HCT116 (cell line): ENCODE results near the gene TAF3. TPM values are rescaled to one million over a fixed set of nuclear protein-coding genes. Genes with fewer than 3 reads are reported as not detected.
A peak's percentile ranks its signal among the peaks of the same experiment; 100 is the strongest.

Source experiments
- ATAC-seq: fragments of 200-7000 bp; cut with Tn5 transposase; 2 replicates; pipeline ENCODE4 v1.9.1; 2020; ENCODE audit warnings: mild to moderate bottlenecking, moderate library complexity
- BruUV-seq: library from RNA; stranded (reverse); fragments of 400-500 nt; replicated peaks from 2 replicates; lab custom pipeline; 2021; lab: Mats Ljungman, UMichigan
- CTCF ChIA-PET: fragments of 300-600 bp; sonication (Branson Sonifier 250); formaldehyde crosslinking; loops from one replicate; lab custom pipeline; 2021; ENCODE audit warnings: antibody characterized with exemption; lab: Charles Lee
- POLR2A ChIA-PET: fragments of 300-600, 350-600 bp; sonication (Branson Sonifier 250); formaldehyde crosslinking; loops from one replicate; lab custom pipeline; 2021; ENCODE audit warnings: antibody characterized with exemption; lab: Charles Lee
- RAD21 ChIA-PET, 2 experiments: fragments of 300-600 bp; sonication (Branson Sonifier 250); formaldehyde crosslinking; loops; one replicate each; lab custom pipeline; 2023; ENCODE audit warnings: low total read pairs in 2 of 2; ENCODE audit not compliant: uncharacterized antibody in 2 of 2, unreplicated experiment in 2 of 2, low non-redundant PET in 1 of 2; lab: Charles Lee
- DNase-seq: peaks from one replicate; pipeline ENCODE4 v3.0.0-alpha.2; 2010; ENCODE audit warnings: low read depth, low spot score
- H2AFZ ChIP-seq: fragments of 200-600 bp; shearing (Covaris generic), sonication (generic); 2 replicates; pipeline ENCODE4 v1.6.1; 2017; ENCODE audit warnings: low read depth, mixed run types, mixed read lengths, antibody characterized with exemption, low read length; ENCODE audit not compliant: poor library complexity, severe bottlenecking
- H3K27ac ChIP-seq: 2 replicates; pipeline ENCODE4 v1.5.1; 2012; ENCODE audit warnings: low read depth, low read length
- H3K27me3 ChIP-seq: fragments of 200-600 bp; sonication (generic); 2 replicates; pipeline ENCODE4 v1.6.1; 2016; ENCODE audit warnings: mixed run types, low read length, mixed read lengths; ENCODE audit not compliant: insufficient read depth
- H3K36me3 ChIP-seq, 2 experiments: fragments of 200-500 bp in 1 of 2; fragments of 200-600 bp in 1 of 2; sonication (Bioruptor generic) in 1 of 2; sonication (generic) in 1 of 2; 2 replicates each; pipeline versions ENCODE4 v1.5.1 to v1.6.1; 2014 to 2016; ENCODE audit warnings: low read length in 2 of 2, inconsistent platforms in 1 of 2, mixed read lengths in 1 of 2, mixed run types in 1 of 2; ENCODE audit not compliant: insufficient read depth in 2 of 2, control insufficient read depth in 1 of 2
- H3K4me1 ChIP-seq, 2 experiments: fragments of 200-600 bp in 1 of 2; sonication (generic) in 1 of 2; 2 replicates each; pipeline versions ENCODE4 v1.5.1 to v1.6.1; 2012 to 2017; ENCODE audit warnings: low read length in 2 of 2, inconsistent platforms in 1 of 2, mild to moderate bottlenecking in 1 of 2, mixed read lengths in 1 of 2, mixed run types in 1 of 2, moderate library complexity in 1 of 2; ENCODE audit not compliant: insufficient read depth in 2 of 2, control insufficient read depth in 1 of 2
- H3K4me2 ChIP-seq: fragments of 200-600 bp; sonication (generic); 2 replicates; pipeline ENCODE4 v1.6.1; 2017; ENCODE audit warnings: mixed run types, low read length, mixed read lengths
- H3K4me3 ChIP-seq, 2 experiments: fragments of 200-600 bp in 1 of 2; sonication (generic) in 1 of 2; replicated peaks in 1 of 2; 2 replicates each; pipeline ENCODE4 v1.5.1; 2011 to 2016; ENCODE audit warnings: low read length in 2 of 2, control low read depth in 1 of 2, low read depth in 1 of 2, mild to moderate bottlenecking in 1 of 2, mixed read lengths in 1 of 2, mixed run types in 1 of 2
- H3K79me2 ChIP-seq: fragments of 200-600 bp; sonication (generic); 2 replicates; pipeline ENCODE4 v1.6.1; 2017; ENCODE audit warnings: mild to moderate bottlenecking, mixed run types, low read length, moderate library complexity, mixed read lengths; ENCODE audit not compliant: insufficient read depth
- H3K9ac ChIP-seq: fragments of 200-600 bp; sonication (generic); 2 replicates; pipeline ENCODE4 v1.6.1; 2016; ENCODE audit warnings: low read length, mixed read lengths
- H3K9me2 ChIP-seq: fragments of 200-600 bp; sonication (generic), shearing (Covaris generic); 2 replicates; pipeline ENCODE4 v1.6.1; 2017; ENCODE audit warnings: mixed run types, mild to moderate bottlenecking, moderate library complexity; ENCODE audit not compliant: insufficient read depth
- H3K9me3 ChIP-seq, 2 experiments: fragments of 200-500 bp in 1 of 2; fragments of 200-600 bp in 1 of 2; sonication (Bioruptor generic) in 1 of 2; sonication (generic) in 1 of 2; 2 replicates each; pipeline ENCODE4 v1.6.1; 2014 to 2017; ENCODE audit warnings: low read length in 2 of 2, mixed read lengths in 2 of 2, inconsistent platforms in 1 of 2, low read depth in 1 of 2, mild to moderate bottlenecking in 1 of 2, mixed run types in 1 of 2, moderate library complexity in 1 of 2; ENCODE audit not compliant: control insufficient read depth in 1 of 2, insufficient read depth in 1 of 2
- H4K20me1 ChIP-seq: fragments of 200-600 bp; sonication (generic), shearing (Covaris generic); 2 replicates; pipeline ENCODE4 v1.6.1; 2017; ENCODE audit warnings: mixed run types, mild to moderate bottlenecking, moderate library complexity; ENCODE audit not compliant: insufficient read depth
- CBX3 ChIP-seq: IDR thresholded peaks from 2 replicates; pipeline ENCODE4 v1.6.1; 2012; ENCODE audit warnings: low read depth
- CEBPB ChIP-seq: IDR thresholded peaks from 2 replicates; pipeline ENCODE4 v1.6.1; 2012; ENCODE audit warnings: low read depth
- EGR1 ChIP-seq: IDR thresholded peaks from 2 replicates; pipeline ENCODE4 v1.6.1; 2012; ENCODE audit warnings: low read depth
- FOSL1 ChIP-seq: IDR thresholded peaks from 2 replicates; pipeline ENCODE4 v1.6.1; 2012; ENCODE audit warnings: low read depth
- JUND ChIP-seq: IDR thresholded peaks from 2 replicates; pipeline ENCODE4 v1.6.1; 2012
- POLR2A ChIP-seq: IDR thresholded peaks from 2 replicates; pipeline ENCODE4 v1.7.0; 2011; ENCODE audit warnings: borderline replicate concordance; ENCODE audit not compliant: insufficient read depth, insufficient read length; ENCODE audit errors: extremely low read depth
- SIN3A ChIP-seq: IDR thresholded peaks from 2 replicates; pipeline ENCODE4 v1.6.1; 2012; ENCODE audit warnings: low read depth
- SRF ChIP-seq: IDR thresholded peaks from 2 replicates; pipeline ENCODE4 v1.6.1; 2012; ENCODE audit warnings: low read depth
- TCF7L2 ChIP-seq: IDR thresholded peaks from 2 replicates; pipeline ENCODE4 v1.7.0; 2011; ENCODE audit warnings: borderline replicate concordance, inconsistent platforms; ENCODE audit not compliant: insufficient read depth, insufficient read length; ENCODE audit errors: extremely low read depth
- YY1 ChIP-seq: IDR thresholded peaks from 2 replicates; pipeline ENCODE4 v1.6.1; 2011; ENCODE audit warnings: low read length, low read depth, moderate library complexity, mild to moderate bottlenecking; ENCODE audit not compliant: insufficient replicate concordance; ENCODE audit errors: extremely low read depth
- ZNF274 ChIP-seq: fragments of 200-500 bp; sonication (Bioruptor generic); IDR thresholded peaks from 2 replicates; pipeline ENCODE4 v1.6.1; 2014; ENCODE audit warnings: mild to moderate bottlenecking, low read depth, low read length, inconsistent platforms
- intact Hi-C: fragments of 100-400 bp; cut with micrococcal nuclease; formaldehyde crosslinking; loops from 2 replicates; pipeline ENCODE4 v1.10.0; 2022
- total RNA-seq: library from RNA; stranded (reverse); gene quantifications from one replicate; pipeline ENCODE4 v1.2.1, GENCODE V29; 2021; ENCODE audit not compliant: unreplicated experiment
- TF ChIP-seq, protein P1 (sequence below): IDR thresholded peaks from 2 replicates; pipeline ENCODE4 v1.6.1; 2011; ENCODE audit warnings: mild to moderate bottlenecking, low read length, moderate library complexity; ENCODE audit not compliant: insufficient replicate concordance; ENCODE audit errors: extremely low read depth
- TF ChIP-seq, protein P2 (sequence below): IDR thresholded peaks from 2 replicates; pipeline ENCODE4 v1.6.1; 2012
- TF ChIP-seq, protein P3 (sequence below): IDR thresholded peaks from 2 replicates; pipeline ENCODE4 v1.6.1; 2012

Gene TAF3
- total RNA-seq, 1 experiment from 2014 or later, result 8.0 TPM

DNA sequence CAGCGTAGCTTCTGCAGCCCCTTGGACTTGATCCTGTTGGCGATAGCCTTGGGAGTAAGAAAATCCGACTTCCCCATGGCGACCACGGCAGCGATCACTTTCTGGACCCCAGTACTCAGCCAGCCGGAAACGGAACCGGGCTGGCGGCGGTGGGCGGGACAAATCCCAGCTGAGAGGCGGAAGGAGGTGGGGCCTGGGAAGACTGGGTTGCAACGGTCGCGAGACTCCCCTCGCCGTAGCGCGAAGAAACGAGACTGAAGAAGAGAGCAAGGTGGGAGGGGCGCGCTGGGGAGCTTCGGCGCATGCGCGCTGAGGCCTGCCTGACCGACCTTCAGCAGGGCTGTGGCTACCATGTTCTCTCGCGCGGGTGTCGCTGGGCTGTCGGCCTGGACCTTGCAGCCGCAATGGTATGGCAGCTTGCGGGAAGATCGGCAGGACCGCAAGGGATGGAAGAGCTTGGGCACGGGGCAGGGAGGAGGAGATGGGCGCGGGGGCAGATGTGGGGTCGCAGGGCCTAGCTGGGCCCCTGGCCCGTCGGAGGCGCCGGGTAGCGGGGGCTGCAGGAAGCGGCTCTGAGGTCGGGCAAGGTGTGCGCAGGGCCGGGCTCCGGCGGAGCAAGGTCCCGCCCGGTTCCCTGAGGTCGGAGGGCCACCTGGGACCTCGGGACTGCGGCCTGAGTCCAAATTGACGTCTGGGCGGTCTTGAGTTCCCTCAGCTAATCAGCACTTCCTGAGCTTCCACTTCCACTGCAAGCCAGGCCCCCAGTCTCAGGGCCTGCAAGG is 30.3 kb upstream of the TAF3 start, which contains the start of the genes ATP5F1C and KIN (continued):
- TF ChIP-seq, protein P1, sequence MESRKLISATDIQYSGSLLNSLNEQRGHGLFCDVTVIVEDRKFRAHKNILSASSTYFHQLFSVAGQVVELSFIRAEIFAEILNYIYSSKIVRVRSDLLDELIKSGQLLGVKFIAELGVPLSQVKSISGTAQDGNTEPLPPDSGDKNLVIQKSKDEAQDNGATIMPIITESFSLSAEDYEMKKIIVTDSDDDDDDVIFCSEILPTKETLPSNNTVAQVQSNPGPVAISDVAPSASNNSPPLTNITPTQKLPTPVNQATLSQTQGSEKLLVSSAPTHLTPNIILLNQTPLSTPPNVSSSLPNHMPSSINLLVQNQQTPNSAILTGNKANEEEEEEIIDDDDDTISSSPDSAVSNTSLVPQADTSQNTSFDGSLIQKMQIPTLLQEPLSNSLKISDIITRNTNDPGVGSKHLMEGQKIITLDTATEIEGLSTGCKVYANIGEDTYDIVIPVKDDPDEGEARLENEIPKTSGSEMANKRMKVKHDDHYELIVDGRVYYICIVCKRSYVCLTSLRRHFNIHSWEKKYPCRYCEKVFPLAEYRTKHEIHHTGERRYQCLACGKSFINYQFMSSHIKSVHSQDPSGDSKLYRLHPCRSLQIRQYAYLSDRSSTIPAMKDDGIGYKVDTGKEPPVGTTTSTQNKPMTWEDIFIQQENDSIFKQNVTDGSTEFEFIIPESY, result peak; percentile 95
- TF ChIP-seq, protein P2, sequence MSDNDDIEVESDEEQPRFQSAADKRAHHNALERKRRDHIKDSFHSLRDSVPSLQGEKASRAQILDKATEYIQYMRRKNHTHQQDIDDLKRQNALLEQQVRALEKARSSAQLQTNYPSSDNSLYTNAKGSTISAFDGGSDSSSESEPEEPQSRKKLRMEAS, result no peak; the same call in 1 of the 2 replicates
- TF ChIP-seq CEBPB (no peak), POLR2A (peak; percentile 88), SRF (no peak)

DNA sequence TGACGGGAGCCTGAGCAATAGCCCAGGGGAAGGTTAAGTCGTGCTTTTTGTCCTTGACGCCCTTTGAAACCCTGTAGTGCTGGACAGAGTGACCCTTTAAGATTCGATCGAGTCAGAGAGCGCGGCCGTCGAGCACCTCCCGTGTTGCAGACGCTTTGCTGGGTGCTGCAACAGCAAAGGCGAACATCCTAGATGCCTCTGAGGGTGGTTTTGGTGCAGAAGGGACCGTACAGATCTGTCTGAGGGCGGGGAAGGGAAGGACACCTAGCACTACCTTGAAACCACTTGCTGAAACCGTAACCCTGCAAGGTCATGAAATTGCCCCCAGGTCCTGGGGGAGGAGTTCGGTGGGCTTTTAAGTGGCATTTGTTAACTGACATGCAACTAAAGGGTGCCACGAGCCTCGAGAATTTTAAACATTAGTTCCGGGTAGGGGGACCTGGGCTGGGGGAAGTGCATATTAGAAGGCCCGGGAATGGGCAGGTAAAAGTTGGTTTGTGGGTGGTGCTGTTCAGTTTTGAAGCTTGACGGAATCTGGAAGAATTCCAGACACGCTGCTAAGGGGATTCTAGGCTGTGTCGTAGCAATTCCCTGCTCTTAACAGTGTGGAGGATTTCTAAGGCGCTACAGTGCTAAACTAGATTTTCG is 29.5 kb upstream of the TAF3 start:
- peaks cover 99% of the 10 kb centered on the region for H3K79me2 ChIP-seq
- no peaks in the 10 kb centered on the region for H3K9me2 ChIP-seq
- intact Hi-C loops, result loop anchor here (2.0 to 5.0 kb wide), 2 partner anchors 30 to 1811 kb away; partner anchors contain the start of genes IL15RA and TAF3
- peak overlapping the region; percentile 75 for H3K27ac ChIP-seq
- TF ChIP-seq SIN3A (no peak), FOSL1 (no peak), ZNF274 (no peak), EGR1 (no peak), CBX3 (no peak), TCF7L2 (no peak), CEBPB (no peak), YY1 (no peak), JUND (no peak)
- TF ChIP-seq, protein P3, sequence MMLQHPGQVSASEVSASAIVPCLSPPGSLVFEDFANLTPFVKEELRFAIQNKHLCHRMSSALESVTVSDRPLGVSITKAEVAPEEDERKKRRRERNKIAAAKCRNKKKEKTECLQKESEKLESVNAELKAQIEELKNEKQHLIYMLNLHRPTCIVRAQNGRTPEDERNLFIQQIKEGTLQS, result no peak
- TF ChIP-seq, protein P1, result no peak
- TF ChIP-seq, protein P2, result no peak
- H3K9me3 ChIP-seq, result no peaks in the 10 kb centered on the region
- no peaks in the 10 kb centered on the region for H3K27me3 ChIP-seq
- peak overlapping the region; percentile 90 to 92 for H3K4me3 ChIP-seq
- RAD21 ChIA-PET, result interaction anchor here in 1 of 2 experiments (0.6 kb wide), 1 partner anchor 82 kb away, joined by 3 read pairs; no protein-coding TSS in a partner anchor
- no peak; the same call in 1 of the 2 replicates for ATAC-seq
- CTCF ChIA-PET, result no interaction called here
- H4K20me1 ChIP-seq, result peaks cover 16% of the 10 kb centered on the region
- peaks cover 16 to 33% of the 10 kb centered on the region in 2 experiments; a peak in 3 of 4 replicates for H3K4me1 ChIP-seq
- DNase-seq, result no peak
- no TSS peak for BruUV-seq
- peaks cover 0 to 5% of the 10 kb centered on the region in 2 experiments; a peak in 1 of 4 replicates for H3K36me3 ChIP-seq
- H2AFZ ChIP-seq, result no peak overlapping the region
- peak overlapping the region; percentile 87 for H3K4me2 ChIP-seq
- peak overlapping the region; percentile 88 for H3K9ac ChIP-seq
- POLR2A ChIA-PET, result interaction anchor here (1.1 kb wide), 1 partner anchor 29 kb away, joined by 5 read pairs; the partner anchor contains the start of gene TAF3
